ENCODE results near the gene TNFSF4.
A peak's percentile ranks its signal among the peaks of the same experiment; 100 is the strongest.

Gene TNFSF4

GRCh38 chr1:173213665-173214064 lies 6.5 kb upstream of the TNFSF4 start:
- Histone ChIP-seq H3K27me3 (ENCODE audit: insufficient read depth, low read depth, severe bottlenecking) (no peaks in the 10 kb centered on the region), H3K36me3 (no peaks in the 10 kb centered on the region), H3K27ac (no peak overlapping the region), H3K4me3 (ENCODE audit: low read depth, low read length) (no peak overlapping the region), H3K9me3 (ENCODE audit: severe bottlenecking) (no peaks in the 10 kb centered on the region)
- DNase-seq: no peak
- TF ChIP-seq, protein P1, sequence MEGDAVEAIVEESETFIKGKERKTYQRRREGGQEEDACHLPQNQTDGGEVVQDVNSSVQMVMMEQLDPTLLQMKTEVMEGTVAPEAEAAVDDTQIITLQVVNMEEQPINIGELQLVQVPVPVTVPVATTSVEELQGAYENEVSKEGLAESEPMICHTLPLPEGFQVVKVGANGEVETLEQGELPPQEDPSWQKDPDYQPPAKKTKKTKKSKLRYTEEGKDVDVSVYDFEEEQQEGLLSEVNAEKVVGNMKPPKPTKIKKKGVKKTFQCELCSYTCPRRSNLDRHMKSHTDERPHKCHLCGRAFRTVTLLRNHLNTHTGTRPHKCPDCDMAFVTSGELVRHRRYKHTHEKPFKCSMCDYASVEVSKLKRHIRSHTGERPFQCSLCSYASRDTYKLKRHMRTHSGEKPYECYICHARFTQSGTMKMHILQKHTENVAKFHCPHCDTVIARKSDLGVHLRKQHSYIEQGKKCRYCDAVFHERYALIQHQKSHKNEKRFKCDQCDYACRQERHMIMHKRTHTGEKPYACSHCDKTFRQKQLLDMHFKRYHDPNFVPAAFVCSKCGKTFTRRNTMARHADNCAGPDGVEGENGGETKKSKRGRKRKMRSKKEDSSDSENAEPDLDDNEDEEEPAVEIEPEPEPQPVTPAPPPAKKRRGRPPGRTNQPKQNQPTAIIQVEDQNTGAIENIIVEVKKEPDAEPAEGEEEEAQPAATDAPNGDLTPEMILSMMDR (IDR thresholded peaks at IDR 0.05; ENCODE audit: low read depth, low read length): no peak

DNA sequence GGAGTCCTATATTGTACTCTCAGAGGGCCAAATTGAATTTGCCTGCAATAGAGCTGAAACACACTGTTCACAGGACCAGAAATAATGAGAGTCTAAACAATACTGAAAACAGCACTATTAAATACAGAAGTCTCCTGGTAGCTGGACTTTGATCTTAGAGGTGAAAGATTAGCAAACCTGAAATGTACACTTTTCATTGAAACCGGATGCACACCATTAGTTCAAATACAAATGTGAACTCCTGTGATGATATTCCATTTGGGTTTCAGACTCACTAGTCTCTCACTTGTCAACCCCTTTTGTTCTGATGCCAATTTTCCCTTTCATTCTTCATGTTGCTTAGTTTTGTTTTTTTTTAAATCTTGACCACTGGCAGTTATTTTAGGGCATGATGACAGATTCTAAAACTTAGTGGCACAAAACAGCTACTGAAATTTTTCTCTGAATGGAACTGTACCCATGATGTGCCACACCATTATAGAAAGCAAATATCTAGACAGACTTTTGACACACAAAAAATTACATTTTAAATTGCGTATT lies 5.9 kb upstream of the TNFSF4 start:
- Histone ChIP-seq H3K36me3 (no peaks in the 10 kb centered on the region), H3K27me3 (ENCODE audit: insufficient read depth, low read depth, severe bottlenecking) (no peaks in the 10 kb centered on the region), H3K4me3 (ENCODE audit: low read depth, low read length) (no peak overlapping the region), H3K27ac (no peak overlapping the region), H3K9me3 (ENCODE audit: severe bottlenecking) (no peaks in the 10 kb centered on the region)
- no peak for DNase-seq
- TF ChIP-seq, protein P1 (IDR thresholded peaks at IDR 0.05; ENCODE audit: low read depth, low read length): no peak

- H3K27me3 ChIP-seq (ENCODE audit: insufficient read depth, low read depth, severe bottlenecking): no peaks in the 10 kb centered on the region
- H3K9me3 ChIP-seq (ENCODE audit: severe bottlenecking): no peaks in the 10 kb centered on the region
- no peak overlapping the region for H3K4me3 ChIP-seq (ENCODE audit: low read depth, low read length)
- no peaks in the 10 kb centered on the region for H3K36me3 ChIP-seq
- TF ChIP-seq, protein P1 (IDR thresholded peaks at IDR 0.05; ENCODE audit: low read depth, low read length): no peak
- no peak for DNase-seq
- no peak overlapping the region for H3K27ac ChIP-seq
Measured at GRCh38 chr1:173210716-173211231, 3.6 kb upstream of the TNFSF4 start.

- peak; percentile 50 for DNase-seq
- TF ChIP-seq, protein P1 (IDR thresholded peaks at IDR 0.05; ENCODE audit: low read depth, low read length): no peak
- no peaks in the 10 kb centered on the region for H3K9me3 ChIP-seq (ENCODE audit: severe bottlenecking)
- no peak overlapping the region for H3K4me3 ChIP-seq (ENCODE audit: low read depth, low read length)
- H3K27me3 ChIP-seq (ENCODE audit: insufficient read depth, low read depth, severe bottlenecking): no peaks in the 10 kb centered on the region
- no peak overlapping the region for H3K27ac ChIP-seq
- H3K36me3 ChIP-seq: no peaks in the 10 kb centered on the region
Measured at GRCh38 chr1:173210283-173210682, 3.2 kb upstream of the TNFSF4 start.

GRCh38 chr1:173208868-173209267 lies 1.7 kb upstream of the TNFSF4 start:
- no peaks in the 10 kb centered on the region for H3K9me3 ChIP-seq (ENCODE audit: severe bottlenecking)
- no peak overlapping the region for H3K4me3 ChIP-seq (ENCODE audit: low read depth, low read length)
- H3K36me3 ChIP-seq: no peaks in the 10 kb centered on the region
- no peak for DNase-seq
- no peaks in the 10 kb centered on the region for H3K27me3 ChIP-seq (ENCODE audit: insufficient read depth, low read depth, severe bottlenecking)
- TF ChIP-seq, protein P1 (IDR thresholded peaks at IDR 0.05; ENCODE audit: low read depth, low read length): no peak
- no peak overlapping the region for H3K27ac ChIP-seq

DNA sequence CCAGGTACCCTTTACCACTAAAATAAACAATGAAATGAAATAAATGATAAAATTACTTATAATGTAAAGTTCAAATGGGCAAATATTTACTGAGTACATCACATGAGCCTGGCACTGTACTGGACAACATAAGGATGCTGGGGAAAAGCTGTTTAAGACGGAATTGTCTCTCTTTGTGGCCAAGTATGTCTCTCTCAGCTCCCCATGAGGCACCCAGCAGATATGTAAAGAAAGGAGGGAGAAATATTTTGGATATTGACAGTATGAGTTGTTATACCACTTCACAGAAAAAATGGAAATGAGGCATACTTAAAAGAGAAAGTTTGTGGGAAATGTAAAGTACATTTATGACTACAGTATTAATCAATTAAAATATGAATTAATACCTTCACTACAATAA lies 1.0 kb upstream of the TNFSF4 start:
- H3K4me3 ChIP-seq (ENCODE audit: low read depth, low read length): no peak overlapping the region
- no peaks in the 10 kb centered on the region for H3K36me3 ChIP-seq
- TF ChIP-seq, protein P1 (IDR thresholded peaks at IDR 0.05; ENCODE audit: low read depth, low read length): no peak
- no peaks in the 10 kb centered on the region for H3K9me3 ChIP-seq (ENCODE audit: severe bottlenecking)
- no peak overlapping the region for H3K27ac ChIP-seq
- H3K27me3 ChIP-seq (ENCODE audit: insufficient read depth, low read depth, severe bottlenecking): no peaks in the 10 kb centered on the region
- DNase-seq: no peak

All from WERI-Rb-1 (cell line).